Measurements from ENCODE around the gene PC.

DNA sequence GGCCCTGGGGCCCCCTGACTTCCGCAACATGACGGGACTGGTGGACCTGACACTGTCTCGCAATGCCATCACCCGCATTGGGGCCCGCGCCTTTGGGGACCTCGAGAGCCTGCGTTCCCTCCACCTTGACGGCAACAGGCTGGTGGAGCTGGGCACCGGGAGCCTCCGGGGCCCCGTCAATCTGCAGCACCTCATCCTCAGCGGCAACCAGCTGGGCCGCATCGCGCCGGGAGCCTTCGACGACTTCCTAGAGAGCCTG is 100.3 kb downstream of the PC start:
- TF ChIP-seq, protein P1, sequence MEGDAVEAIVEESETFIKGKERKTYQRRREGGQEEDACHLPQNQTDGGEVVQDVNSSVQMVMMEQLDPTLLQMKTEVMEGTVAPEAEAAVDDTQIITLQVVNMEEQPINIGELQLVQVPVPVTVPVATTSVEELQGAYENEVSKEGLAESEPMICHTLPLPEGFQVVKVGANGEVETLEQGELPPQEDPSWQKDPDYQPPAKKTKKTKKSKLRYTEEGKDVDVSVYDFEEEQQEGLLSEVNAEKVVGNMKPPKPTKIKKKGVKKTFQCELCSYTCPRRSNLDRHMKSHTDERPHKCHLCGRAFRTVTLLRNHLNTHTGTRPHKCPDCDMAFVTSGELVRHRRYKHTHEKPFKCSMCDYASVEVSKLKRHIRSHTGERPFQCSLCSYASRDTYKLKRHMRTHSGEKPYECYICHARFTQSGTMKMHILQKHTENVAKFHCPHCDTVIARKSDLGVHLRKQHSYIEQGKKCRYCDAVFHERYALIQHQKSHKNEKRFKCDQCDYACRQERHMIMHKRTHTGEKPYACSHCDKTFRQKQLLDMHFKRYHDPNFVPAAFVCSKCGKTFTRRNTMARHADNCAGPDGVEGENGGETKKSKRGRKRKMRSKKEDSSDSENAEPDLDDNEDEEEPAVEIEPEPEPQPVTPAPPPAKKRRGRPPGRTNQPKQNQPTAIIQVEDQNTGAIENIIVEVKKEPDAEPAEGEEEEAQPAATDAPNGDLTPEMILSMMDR (conservative IDR thresholded peaks at IDR 0.05; ENCODE audit: low read depth, low read length), result no peak
- no peak for TF ChIP-seq EZH2 (IDR thresholded peaks at IDR 0.05; ENCODE audit: low read length, unreplicated experiment)

Data from PC-3 (cell line).